Measurements from ENCODE around the gene RAP1GAP. TPM values are rescaled to one million over a fixed set of nuclear protein-coding genes. Genes with fewer than 3 reads are reported as not detected.

The RAP1GAP gene
- total RNA-seq, 1 donor from 2014 or later: 2.6 TPM

GRCh38 chr1:21603177-21604138 is 65.7 kb downstream of the RAP1GAP start:
- no peak overlapping the region for H3K9ac ChIP-seq
- no peaks in the 10 kb centered on the region for H3K27me3 ChIP-seq
- no peaks in the 10 kb centered on the region for H3K36me3 ChIP-seq
- H2AFZ ChIP-seq (replicated peaks): no peak overlapping the region
- no peak for DNase-seq (ENCODE audit: low spot score)
- H3K36me3 Mint-ChIP-seq: no peaks in the 10 kb centered on the region
- TF ChIP-seq EZH2phosphoT487 (IDR thresholded peaks at IDR 0.05) (no peak), EZH2 (IDR thresholded peaks at IDR 0.05) (no peak)
- TF ChIP-seq, protein P1, sequence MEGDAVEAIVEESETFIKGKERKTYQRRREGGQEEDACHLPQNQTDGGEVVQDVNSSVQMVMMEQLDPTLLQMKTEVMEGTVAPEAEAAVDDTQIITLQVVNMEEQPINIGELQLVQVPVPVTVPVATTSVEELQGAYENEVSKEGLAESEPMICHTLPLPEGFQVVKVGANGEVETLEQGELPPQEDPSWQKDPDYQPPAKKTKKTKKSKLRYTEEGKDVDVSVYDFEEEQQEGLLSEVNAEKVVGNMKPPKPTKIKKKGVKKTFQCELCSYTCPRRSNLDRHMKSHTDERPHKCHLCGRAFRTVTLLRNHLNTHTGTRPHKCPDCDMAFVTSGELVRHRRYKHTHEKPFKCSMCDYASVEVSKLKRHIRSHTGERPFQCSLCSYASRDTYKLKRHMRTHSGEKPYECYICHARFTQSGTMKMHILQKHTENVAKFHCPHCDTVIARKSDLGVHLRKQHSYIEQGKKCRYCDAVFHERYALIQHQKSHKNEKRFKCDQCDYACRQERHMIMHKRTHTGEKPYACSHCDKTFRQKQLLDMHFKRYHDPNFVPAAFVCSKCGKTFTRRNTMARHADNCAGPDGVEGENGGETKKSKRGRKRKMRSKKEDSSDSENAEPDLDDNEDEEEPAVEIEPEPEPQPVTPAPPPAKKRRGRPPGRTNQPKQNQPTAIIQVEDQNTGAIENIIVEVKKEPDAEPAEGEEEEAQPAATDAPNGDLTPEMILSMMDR (IDR thresholded peaks at IDR 0.05): no peak
- no peaks in the 10 kb centered on the region for H4K20me1 ChIP-seq (ENCODE audit: low read depth)
- H3K27me3 Mint-ChIP-seq (ENCODE audit: insufficient read depth, low read depth): no peaks in the 10 kb centered on the region
- no peak overlapping the region for H3K4me3 Mint-ChIP-seq
- H3K27ac ChIP-seq: no peak overlapping the region
- peak overlapping the region; percentile 23 for H3K27ac Mint-ChIP-seq
- no peaks in the 10 kb centered on the region for H3K79me2 ChIP-seq (ENCODE audit: low read depth)
- H3K9me3 ChIP-seq (ENCODE audit: low read depth): no peaks in the 10 kb centered on the region
- H3K4me1 ChIP-seq: peaks cover 5% of the 10 kb centered on the region
- peaks cover 6% of the 10 kb centered on the region for H3F3A ChIP-seq (ENCODE audit: low read depth)
- H3K4me3 ChIP-seq: no peak overlapping the region
- H3K4me1 Mint-ChIP-seq: peaks cover 30% of the 10 kb centered on the region
- no peaks in the 10 kb centered on the region for H3K9me3 Mint-ChIP-seq
- no peak overlapping the region for H3K4me2 ChIP-seq

GRCh38 chr1:21601278-21602048 is 67.7 kb downstream of the RAP1GAP start:
- Mint-ChIP-seq H3K4me3 (no peak overlapping the region), H3K36me3 (no peaks in the 10 kb centered on the region), H3K27ac (no peak overlapping the region), H3K4me1 (peaks cover 25% of the 10 kb centered on the region), H3K27me3 (ENCODE audit: insufficient read depth, low read depth) (no peaks in the 10 kb centered on the region), H3K9me3 (no peaks in the 10 kb centered on the region)
- Histone ChIP-seq H3K79me2 (ENCODE audit: low read depth) (no peaks in the 10 kb centered on the region), H3K9me3 (ENCODE audit: low read depth) (no peaks in the 10 kb centered on the region), H3K4me1 (peaks cover 13% of the 10 kb centered on the region), H3K9ac (no peak overlapping the region), H3F3A (ENCODE audit: low read depth) (no peaks in the 10 kb centered on the region), H3K36me3 (no peaks in the 10 kb centered on the region), H4K20me1 (ENCODE audit: low read depth) (peaks cover 4% of the 10 kb centered on the region), H3K4me2 (no peak overlapping the region), H2AFZ (replicated peaks) (no peak overlapping the region), H3K4me3 (no peak overlapping the region), H3K27me3 (no peaks in the 10 kb centered on the region), H3K27ac (no peak overlapping the region)
- no peak for TF ChIP-seq EZH2phosphoT487 (IDR thresholded peaks at IDR 0.05)
- TF ChIP-seq, protein P1 (IDR thresholded peaks at IDR 0.05): no peak
- DNase-seq (ENCODE audit: low spot score): no peak

DNA sequence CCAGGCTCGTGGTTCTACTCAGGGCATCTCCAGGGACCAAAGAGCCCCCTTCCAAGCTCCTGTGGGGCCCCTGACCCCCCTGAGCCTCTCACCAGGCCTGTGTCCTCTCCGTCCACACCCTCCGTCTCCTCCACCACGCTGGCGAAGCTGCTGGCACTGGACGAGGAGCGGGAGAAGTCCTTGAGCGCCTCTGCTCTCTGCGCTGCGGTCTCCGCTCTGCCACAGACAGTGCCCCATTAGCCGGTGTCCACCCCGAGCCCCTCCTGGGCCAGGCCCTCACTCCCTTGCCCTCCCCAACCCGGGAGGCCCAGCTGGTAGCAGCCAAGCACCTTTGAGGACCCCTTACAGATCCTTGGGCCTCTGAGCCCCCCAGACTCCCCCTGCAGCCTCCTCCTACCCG is 69.8 kb downstream of the RAP1GAP start:
- H3K27me3 ChIP-seq: no peaks in the 10 kb centered on the region
- peaks cover 13% of the 10 kb centered on the region for H3K4me1 ChIP-seq
- H3K9me3 ChIP-seq (ENCODE audit: low read depth): no peaks in the 10 kb centered on the region
- peaks cover 3% of the 10 kb centered on the region for H3K27me3 Mint-ChIP-seq (ENCODE audit: insufficient read depth, low read depth)
- H3K36me3 Mint-ChIP-seq: no peaks in the 10 kb centered on the region
- H3K9me3 Mint-ChIP-seq: no peaks in the 10 kb centered on the region
- H4K20me1 ChIP-seq (ENCODE audit: low read depth): peaks cover 12% of the 10 kb centered on the region
- no peak overlapping the region for H3K27ac ChIP-seq
- no peak overlapping the region for H3K9ac ChIP-seq
- H3K4me2 ChIP-seq: no peak overlapping the region
- no peaks in the 10 kb centered on the region for H3K36me3 ChIP-seq
- DNase-seq (ENCODE audit: low spot score): no peak
- H3K4me1 Mint-ChIP-seq: peaks cover 23% of the 10 kb centered on the region
- H3F3A ChIP-seq (ENCODE audit: low read depth): no peaks in the 10 kb centered on the region
- TF ChIP-seq EZH2phosphoT487 (IDR thresholded peaks at IDR 0.05) (no peak), EZH2 (IDR thresholded peaks at IDR 0.05) (no peak)
- TF ChIP-seq, protein P1 (IDR thresholded peaks at IDR 0.05): no peak
- H3K4me3 Mint-ChIP-seq: no peak overlapping the region
- H3K79me2 ChIP-seq (ENCODE audit: low read depth): no peaks in the 10 kb centered on the region
- no peak overlapping the region for H3K27ac Mint-ChIP-seq
- no peak overlapping the region for H2AFZ ChIP-seq (replicated peaks)
- no peak overlapping the region for H3K4me3 ChIP-seq
